Epithelial cell of proximal tubule (primary cell): ENCODE data around the gene SAT1. TPM values are rescaled to one million over a fixed set of nuclear protein-coding genes. Genes with fewer than 3 reads are reported as not detected.
"Not testable (repeated sequence)": the region's sequence is repeated elsewhere in the genome, so short reads cannot be mapped to it uniquely, and the experiment has no call there.

Source experiments
- DNase-seq: peaks from one replicate; pipeline ENCODE4 v3.0.0-alpha.2; 2011; ENCODE audit warnings: low read depth
- H3K4me3 ChIP-seq: 2 replicates; pipeline ENCODE4 v1.5.1; 2011; ENCODE audit warnings: low read depth, mild to moderate bottlenecking, low read length
- total RNA-seq: library from RNA; depleted of rRNA; stranded (reverse); fragments of >200 nt; gene quantifications from 2 replicates; pipeline ENCODE4 v1.2.3, GENCODE V29; 2015
- TF ChIP-seq, protein P1 (sequence below): conservative IDR thresholded peaks from 2 replicates; pipeline ENCODE4 v1.5.1; 2012; ENCODE audit warnings: low read depth, mild to moderate bottlenecking, low read length

SAT1 gene
- total RNA-seq, 1 donor from 2014 or later: 1,141 TPM

DNA sequence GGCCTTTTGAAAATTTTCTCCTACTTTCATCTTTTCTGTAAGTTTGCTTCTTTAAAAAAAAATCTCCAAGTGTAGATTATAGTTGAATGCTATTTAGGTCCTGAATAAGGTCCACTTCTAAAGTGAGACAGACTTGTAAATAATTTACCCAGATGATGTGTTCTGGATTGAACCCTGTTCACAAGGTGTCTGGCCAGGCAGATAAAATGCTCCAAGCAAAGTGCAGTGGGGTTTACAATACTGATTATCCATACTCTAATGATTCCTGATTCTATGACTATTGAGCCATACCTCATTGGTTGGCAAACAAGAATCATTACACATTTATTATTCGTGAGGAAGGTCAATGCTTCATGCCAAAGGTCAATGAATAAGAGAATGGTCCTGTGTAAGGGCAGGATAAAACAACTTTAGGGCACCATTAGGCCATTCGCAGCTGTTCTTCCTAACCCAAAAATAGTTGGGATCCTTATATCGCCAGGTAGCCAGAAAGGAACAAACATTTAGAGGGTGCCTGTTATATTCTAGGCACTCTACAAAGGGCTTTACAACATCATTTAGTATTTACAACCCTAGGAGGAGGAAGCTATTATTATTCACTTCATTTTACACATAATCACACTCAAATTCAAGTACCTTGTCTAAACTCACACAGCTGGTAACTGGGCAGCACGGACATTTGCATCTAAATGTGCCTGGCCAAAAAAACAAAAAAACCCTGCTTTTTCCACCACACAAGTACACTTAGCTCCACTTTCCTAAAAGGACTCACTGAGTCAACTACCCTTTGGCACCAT lies 18.6 kb upstream of the SAT1 start:
- no peak overlapping the region for H3K4me3 ChIP-seq
- TF ChIP-seq, protein P1, sequence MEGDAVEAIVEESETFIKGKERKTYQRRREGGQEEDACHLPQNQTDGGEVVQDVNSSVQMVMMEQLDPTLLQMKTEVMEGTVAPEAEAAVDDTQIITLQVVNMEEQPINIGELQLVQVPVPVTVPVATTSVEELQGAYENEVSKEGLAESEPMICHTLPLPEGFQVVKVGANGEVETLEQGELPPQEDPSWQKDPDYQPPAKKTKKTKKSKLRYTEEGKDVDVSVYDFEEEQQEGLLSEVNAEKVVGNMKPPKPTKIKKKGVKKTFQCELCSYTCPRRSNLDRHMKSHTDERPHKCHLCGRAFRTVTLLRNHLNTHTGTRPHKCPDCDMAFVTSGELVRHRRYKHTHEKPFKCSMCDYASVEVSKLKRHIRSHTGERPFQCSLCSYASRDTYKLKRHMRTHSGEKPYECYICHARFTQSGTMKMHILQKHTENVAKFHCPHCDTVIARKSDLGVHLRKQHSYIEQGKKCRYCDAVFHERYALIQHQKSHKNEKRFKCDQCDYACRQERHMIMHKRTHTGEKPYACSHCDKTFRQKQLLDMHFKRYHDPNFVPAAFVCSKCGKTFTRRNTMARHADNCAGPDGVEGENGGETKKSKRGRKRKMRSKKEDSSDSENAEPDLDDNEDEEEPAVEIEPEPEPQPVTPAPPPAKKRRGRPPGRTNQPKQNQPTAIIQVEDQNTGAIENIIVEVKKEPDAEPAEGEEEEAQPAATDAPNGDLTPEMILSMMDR: no peak
- DNase-seq: no peak

GRCh38 chrX:23765449-23765848 lies 17.5 kb upstream of the SAT1 start:
- DNase-seq: no peak
- H3K4me3 ChIP-seq: no peak overlapping the region
- TF ChIP-seq, protein P1: no peak

DNA sequence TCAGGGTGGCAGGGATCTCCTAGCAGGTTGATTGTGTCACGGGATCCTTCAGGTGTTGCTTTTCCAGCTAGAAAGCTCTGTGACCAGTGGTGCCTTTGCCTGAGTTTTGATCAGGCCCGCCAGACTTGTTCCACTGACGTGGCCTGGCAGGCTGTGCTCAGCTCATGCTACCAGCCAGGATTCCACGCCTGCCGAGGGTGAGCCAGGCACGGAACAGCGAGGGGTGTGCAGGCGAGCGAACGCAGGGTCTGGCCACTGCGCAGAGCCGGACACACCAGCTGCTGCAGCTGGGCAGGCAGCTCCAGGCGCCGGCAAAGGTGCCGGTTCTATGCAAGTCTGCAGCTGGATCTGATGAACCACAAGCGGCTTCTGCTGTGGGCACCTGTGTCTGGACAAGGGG lies 17.1 kb upstream of the SAT1 start:
- DNase-seq: no peak
- no peak overlapping the region for H3K4me3 ChIP-seq
- TF ChIP-seq, protein P1: no peak

DNA sequence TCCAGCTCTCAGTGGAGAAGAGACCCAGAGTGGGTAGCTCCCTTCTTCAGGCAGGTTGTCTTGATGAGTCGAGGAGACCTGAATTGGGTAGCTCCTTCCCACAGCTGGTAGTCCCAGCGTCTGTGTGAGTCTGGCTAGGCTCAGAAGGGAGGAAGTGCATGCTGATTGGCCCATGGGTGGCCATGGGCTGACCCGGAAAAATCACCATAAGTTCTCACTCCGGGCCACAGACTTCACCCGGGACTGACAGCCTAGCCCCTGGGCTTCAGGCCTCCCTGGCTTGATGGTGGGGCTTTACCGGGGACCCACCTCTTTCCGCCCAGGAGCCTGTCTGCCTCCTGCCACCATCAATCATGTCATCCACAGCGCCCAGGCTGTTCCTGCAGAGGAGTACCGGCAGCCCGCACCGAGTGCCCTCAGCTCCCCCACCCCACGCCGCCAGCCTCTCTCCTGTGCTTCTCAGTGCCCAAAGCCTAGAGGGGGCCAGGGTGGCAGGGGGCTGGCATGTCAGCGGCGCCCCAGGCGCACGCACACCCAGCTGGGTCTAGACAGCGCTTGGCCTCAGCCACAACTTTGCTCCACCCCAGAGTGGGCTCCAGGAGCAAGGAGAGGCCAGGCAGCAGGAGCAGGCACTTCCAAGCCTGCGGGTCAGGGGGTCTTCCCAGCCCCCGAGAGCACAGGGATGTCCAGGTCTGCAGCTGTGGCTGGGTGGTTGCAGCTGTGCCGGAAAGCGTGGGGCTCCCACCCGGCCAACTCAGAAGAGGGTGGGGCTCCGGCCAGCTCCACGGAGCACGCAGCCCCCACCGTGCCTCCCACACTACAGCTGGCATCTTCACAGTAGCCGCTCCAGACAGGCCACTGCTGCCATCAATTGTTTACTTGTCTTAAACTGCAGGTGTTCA lies 16.1 kb upstream of the SAT1 start:
- peak overlapping the region; percentile 42 for H3K4me3 ChIP-seq
- TF ChIP-seq, protein P1: no peak
- DNase-seq: no peak

- TF ChIP-seq, protein P1: no peak
These were observed 12.8 kb upstream of the SAT1 start for GRCh38 chrX:23770142-23770541.

DNA sequence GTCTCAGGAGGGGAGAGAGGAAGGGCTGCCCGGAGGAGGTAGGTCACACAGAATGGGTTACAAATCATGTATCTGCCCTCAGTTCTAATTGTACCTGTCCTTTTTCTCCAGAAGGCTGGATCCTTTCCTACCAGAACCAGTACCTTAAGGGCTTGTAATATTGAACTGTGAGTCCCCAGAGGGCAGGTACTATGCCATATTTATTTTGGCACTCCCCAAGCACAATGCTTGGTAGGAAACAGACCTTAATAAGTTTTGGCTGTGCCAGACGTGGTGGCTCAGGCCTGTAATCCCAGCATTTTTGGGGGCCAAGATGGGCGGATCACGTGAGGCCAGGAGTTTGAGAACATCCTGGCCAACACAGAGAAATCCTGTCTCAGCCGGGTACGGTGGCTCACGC lies 11.9 kb upstream of the SAT1 start:
- not testable (repeated sequence) for DNase-seq, H3K4me3 ChIP-seq

More at GRCh38 chrX:23770142-23770541, 12.8 kb upstream of the SAT1 start:
- no peak for DNase-seq
- no peak overlapping the region for H3K4me3 ChIP-seq

DNA sequence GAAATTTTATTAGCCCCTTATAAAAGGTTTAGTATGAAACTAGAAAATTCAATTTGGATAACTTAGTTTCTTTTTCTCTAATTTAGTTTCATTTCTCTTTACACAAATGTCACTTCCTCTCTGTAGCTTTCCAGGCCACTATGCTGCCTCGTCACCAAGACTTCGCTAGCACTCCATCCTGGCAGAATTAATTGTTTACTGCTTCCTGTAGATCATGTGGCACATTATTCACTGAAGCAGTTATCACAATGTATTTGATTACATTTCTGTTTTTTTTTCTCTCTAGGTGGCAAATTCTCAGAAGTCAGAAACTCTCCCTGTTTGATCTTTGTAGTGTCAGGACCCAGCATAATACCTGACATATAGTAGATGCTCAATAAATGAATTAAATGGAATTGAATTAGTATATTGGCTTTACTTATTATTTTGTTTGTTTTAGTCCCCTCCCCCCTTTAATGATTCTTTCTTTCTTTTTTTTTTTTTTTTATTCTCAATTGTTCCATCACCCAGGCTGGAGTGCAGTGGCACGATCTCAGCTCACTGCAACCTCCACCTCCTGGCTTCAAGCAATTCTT lies 9.3 kb upstream of the SAT1 start:
- TF ChIP-seq, protein P1: no peak
- no peak for DNase-seq
- no peak overlapping the region for H3K4me3 ChIP-seq
